NB4 (cell line): ENCODE measurements around the gene GPRASP3.
"Not testable (repeated sequence)": the region's sequence is repeated elsewhere in the genome, so short reads cannot be mapped to it uniquely, and the experiment has no call there.

Experiments
- DNase-seq: peaks from one replicate; pipeline ENCODE4 v3.0.0; 2010; ENCODE audit warnings: low read depth
- H3K4me3 ChIP-seq: one replicate; pipeline ENCODE4 v1.5.1; 2011; ENCODE audit warnings: mild to moderate bottlenecking, low read depth, low read length, moderate library complexity
- MAX ChIP-seq: IDR thresholded peaks from 2 replicates; pipeline ENCODE4 v1.6.1; 2011; ENCODE audit warnings: low read depth, low read length
- MYC ChIP-seq: IDR thresholded peaks from 2 replicates; pipeline ENCODE4 v1.6.1; 2011; ENCODE audit warnings: low read depth, low read length
- POLR2A ChIP-seq: IDR thresholded peaks from 2 replicates; pipeline ENCODE4 v1.6.1; 2011; ENCODE audit warnings: mild to moderate bottlenecking; ENCODE audit not compliant: insufficient read length; ENCODE audit errors: extremely low read depth
- TF ChIP-seq, protein P1 (sequence below): IDR thresholded peaks from one replicate; pipeline ENCODE4 v1.5.1; 2012; ENCODE audit warnings: low read depth, low read length

GPRASP3 gene

GRCh38 chrX:102720237-102721168 lies at the start of gene GPRASP3:
Gene GPRASP3 (plus strand): TSS chrX:102720743. CDS start chrX:102748996, 28,253 bp downstream.
- TF ChIP-seq, protein P1, sequence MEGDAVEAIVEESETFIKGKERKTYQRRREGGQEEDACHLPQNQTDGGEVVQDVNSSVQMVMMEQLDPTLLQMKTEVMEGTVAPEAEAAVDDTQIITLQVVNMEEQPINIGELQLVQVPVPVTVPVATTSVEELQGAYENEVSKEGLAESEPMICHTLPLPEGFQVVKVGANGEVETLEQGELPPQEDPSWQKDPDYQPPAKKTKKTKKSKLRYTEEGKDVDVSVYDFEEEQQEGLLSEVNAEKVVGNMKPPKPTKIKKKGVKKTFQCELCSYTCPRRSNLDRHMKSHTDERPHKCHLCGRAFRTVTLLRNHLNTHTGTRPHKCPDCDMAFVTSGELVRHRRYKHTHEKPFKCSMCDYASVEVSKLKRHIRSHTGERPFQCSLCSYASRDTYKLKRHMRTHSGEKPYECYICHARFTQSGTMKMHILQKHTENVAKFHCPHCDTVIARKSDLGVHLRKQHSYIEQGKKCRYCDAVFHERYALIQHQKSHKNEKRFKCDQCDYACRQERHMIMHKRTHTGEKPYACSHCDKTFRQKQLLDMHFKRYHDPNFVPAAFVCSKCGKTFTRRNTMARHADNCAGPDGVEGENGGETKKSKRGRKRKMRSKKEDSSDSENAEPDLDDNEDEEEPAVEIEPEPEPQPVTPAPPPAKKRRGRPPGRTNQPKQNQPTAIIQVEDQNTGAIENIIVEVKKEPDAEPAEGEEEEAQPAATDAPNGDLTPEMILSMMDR = no peak
- no peak for TF ChIP-seq POLR2A
- TF ChIP-seq MAX = no peak
- no peak for TF ChIP-seq MYC
- H3K4me3 ChIP-seq = no peak within 1 kb of the TSS
- no peak for DNase-seq

DNA sequence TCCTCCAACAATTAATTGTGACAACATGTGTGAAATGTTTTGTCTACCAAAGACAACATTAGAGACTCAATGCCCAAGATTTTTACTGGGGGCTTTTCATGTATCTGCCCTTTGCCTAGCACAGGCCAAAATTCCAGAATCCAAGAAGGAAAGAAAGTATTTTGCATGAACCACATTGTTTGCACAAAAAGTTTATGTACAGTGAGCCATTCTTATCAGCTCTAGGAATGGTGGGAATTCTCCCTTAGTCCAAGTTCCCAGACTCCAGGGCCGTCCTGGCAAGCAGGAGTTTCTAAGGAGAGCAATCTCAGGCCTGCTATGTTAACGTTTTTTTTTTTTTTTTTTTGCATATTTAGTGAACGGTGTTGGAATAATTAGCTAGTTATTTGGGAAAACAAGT lies 47.7 kb upstream of the GPRASP3 start:
- H3K4me3 ChIP-seq = no peak overlapping the region
- TF ChIP-seq POLR2A (no peak), MYC (no peak), MAX (no peak)
- no peak for DNase-seq

DNA sequence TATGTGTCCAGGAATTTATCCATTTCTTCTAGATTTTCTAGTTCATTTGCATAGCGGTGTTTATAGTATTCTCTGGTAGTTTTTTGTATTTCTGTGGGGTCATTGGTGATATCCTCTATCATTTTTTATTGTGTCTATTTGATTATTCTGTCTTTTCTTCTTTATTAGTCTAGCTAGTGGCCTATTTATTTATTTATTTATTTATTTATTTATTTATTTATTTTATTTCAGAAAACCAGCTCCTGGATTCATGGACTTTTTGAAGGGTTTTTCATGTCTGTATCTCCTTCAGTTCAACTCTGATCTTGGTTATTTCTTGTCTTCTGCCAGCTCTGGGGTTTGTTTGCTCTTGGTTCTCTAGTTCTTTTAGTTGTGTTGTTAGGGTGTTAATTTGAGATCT lies 43.1 kb upstream of the GPRASP3 start:
- not testable (repeated sequence) for DNase-seq, H3K4me3 ChIP-seq

GRCh38 chrX:102684772-102685520 lies 35.6 kb upstream of the GPRASP3 start:
- no peak for DNase-seq
- H3K4me3 ChIP-seq = no peak overlapping the region
- TF ChIP-seq MYC (no peak), MAX (no peak), POLR2A (no peak)
- TF ChIP-seq, protein P1 = no peak

DNA sequence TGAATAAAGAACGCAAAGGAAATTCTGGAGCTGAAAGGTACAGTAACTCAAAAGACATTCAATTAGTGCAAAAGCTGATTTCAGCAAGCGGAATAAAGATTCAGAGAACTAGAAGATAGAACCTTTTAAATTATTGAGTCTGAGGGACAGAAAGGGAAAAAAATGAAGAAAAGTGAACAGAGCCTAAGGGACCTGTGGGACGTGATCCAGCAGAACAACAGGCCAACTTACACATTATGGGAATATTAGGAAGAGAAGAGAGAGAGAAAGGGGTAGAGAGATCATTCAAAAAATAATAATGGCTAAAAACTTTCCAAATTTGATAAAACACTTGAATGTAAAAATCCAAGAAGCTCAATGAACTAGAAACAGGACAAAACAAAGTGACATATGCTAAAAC lies 25.8 kb upstream of the GPRASP3 start:
- TF ChIP-seq MYC (no peak), MAX (no peak)
- DNase-seq = no peak

DNA sequence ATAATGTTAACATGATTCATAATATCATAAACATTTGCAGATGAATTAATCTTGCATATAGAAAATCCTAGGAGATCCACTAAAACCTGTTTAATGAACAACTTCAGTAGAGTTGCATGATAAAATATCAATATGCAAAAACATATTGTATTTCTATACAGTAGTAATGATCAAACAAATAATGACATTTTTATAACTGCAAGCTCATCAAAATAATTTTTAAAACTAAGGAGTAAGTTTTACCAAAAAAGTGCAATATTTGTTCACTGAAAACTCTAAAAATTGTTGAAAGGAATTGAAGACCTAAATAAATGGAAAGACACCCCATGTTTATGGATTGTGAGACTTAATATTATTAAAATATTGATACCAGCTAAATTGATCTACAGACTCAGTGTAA lies 24.2 kb upstream of the GPRASP3 start:
- no peak overlapping the region for H3K4me3 ChIP-seq
- DNase-seq = no peak
- TF ChIP-seq MAX = no peak
- TF ChIP-seq, protein P1 = no peak
- no peak for TF ChIP-seq POLR2A
- TF ChIP-seq MYC = no peak

More for the DNA sequence above, 25.8 kb upstream of the GPRASP3 start:
- no peak overlapping the region for H3K4me3 ChIP-seq

GRCh38 chrX:102697494-102697893 lies 23.0 kb upstream of the GPRASP3 start:
- no peak overlapping the region for H3K4me3 ChIP-seq
- no peak for TF ChIP-seq MYC
- no peak for TF ChIP-seq MAX
- TF ChIP-seq, protein P1 = no peak
- TF ChIP-seq POLR2A = no peak
- no peak for DNase-seq
